ENCODE measurements around the gene PCDHGA1. TPM values are rescaled to one million over a fixed set of nuclear protein-coding genes. Genes with fewer than 3 reads are reported as not detected.
"Not testable (repeated sequence)": the region's sequence is repeated elsewhere in the genome, so short reads cannot be mapped to it uniquely, and the experiment has no call there.

Gene PCDHGA1
- total RNA-seq, result 0.13 TPM in 1 of 2 replicates, not detected in the other
- long read RNA-seq, result 0 reads

- no peak for TF ChIP-seq CTCF (IDR thresholded peaks at IDR 0.05)
These were observed at the start of gene PCDHGA1 for GRCh38 chr5:141330299-141331080. Gene PCDHGA1, plus strand, starts transcription at chr5:141330514.

DNA sequence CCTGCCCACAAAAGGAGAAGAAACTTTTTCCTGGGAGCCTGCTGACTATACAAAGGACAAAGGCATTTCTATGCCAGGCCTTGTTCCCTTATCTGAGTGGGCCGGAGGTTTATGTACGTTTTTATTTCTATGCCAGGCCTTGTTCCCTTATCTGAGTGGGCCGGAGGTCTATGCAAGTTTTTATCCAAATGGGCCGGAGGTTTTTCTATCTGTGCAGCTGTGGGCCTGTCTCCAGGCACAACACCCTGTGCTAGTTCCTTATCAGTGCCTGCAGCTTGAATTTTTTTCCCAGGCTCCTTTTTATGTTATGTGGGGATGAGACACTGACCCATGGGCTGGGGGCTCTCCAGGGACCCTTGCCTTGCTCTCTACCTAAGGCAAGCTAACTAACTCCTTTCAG lies 31.9 kb upstream of the PCDHGA1 start:
- no peak overlapping the region for H3K4me3 Mint-ChIP-seq (ENCODE audit: unreplicated experiment)
- H3K27me3 Mint-ChIP-seq (ENCODE audit: unreplicated experiment), result no peaks in the 10 kb centered on the region
- peaks cover 49% of the 10 kb centered on the region for H3K9me3 Mint-ChIP-seq (ENCODE audit: unreplicated experiment)
- TF ChIP-seq CTCF (IDR thresholded peaks at IDR 0.05), result no peak
- no peak overlapping the region for H3K27ac Mint-ChIP-seq (ENCODE audit: unreplicated experiment)
- H3K4me1 Mint-ChIP-seq (ENCODE audit: unreplicated experiment), result no peaks in the 10 kb centered on the region
- H3K36me3 Mint-ChIP-seq (ENCODE audit: unreplicated experiment), result peaks cover 14% of the 10 kb centered on the region
- DNase-seq (ENCODE audit: extremely low spot score, unreplicated experiment), result no peak

More at GRCh38 chr5:141330299-141331080, at the start of gene PCDHGA1:
- Mint-ChIP-seq H3K27ac (ENCODE audit: unreplicated experiment) (no peak within 1 kb of the TSS), H3K36me3 (ENCODE audit: unreplicated experiment) (no peaks in the 10 kb centered on the region), H3K4me1 (ENCODE audit: unreplicated experiment) (no peaks in the 10 kb centered on the region), H3K9me3 (ENCODE audit: unreplicated experiment) (peaks cover 30% of the 10 kb centered on the region), H3K27me3 (ENCODE audit: unreplicated experiment) (peaks cover 1% of the 10 kb centered on the region), H3K4me3 (ENCODE audit: unreplicated experiment) (no peak within 1 kb of the TSS)
- no peak for DNase-seq (ENCODE audit: extremely low spot score, unreplicated experiment)

GRCh38 chr5:141303756-141304155 lies 26.6 kb upstream of the PCDHGA1 start, which contains the start of gene SLC25A2:
Gene SLC25A2, minus strand, starts transcription at chr5:141304049. Its CDS starts 184 bp downstream, at chr5:141303865.
- Mint-ChIP-seq H3K4me1 (ENCODE audit: unreplicated experiment) (no peaks in the 10 kb centered on the region), H3K27me3 (ENCODE audit: unreplicated experiment) (no peaks in the 10 kb centered on the region), H3K27ac (ENCODE audit: unreplicated experiment) (no peak within 1 kb of the TSS), H3K9me3 (ENCODE audit: unreplicated experiment) (peaks cover 32% of the 10 kb centered on the region), H3K4me3 (ENCODE audit: unreplicated experiment) (no peak within 1 kb of the TSS), H3K36me3 (ENCODE audit: unreplicated experiment) (peaks cover 19% of the 10 kb centered on the region)
- DNase-seq (ENCODE audit: extremely low spot score, unreplicated experiment), result no peak
- TF ChIP-seq CTCF (IDR thresholded peaks at IDR 0.05), result no peak

DNA sequence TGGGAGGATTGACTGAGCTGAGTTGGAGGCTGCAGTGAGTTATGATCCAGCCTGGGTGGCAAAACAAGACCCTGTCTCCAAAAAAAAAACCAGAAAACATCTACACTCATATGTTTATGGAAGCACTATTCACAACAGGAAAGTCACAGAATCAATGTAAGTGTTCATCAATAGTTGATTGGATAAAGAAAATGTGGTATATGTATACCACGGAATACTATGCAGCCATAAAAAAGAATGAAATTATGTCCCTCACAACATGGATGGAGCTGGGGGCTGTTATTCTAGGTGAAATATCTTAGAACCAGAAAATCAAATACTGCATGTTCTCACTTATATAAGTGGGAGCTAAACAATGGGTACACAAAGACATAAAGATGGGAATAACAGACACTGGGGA lies 23.7 kb upstream of the PCDHGA1 start:
- no peaks in the 10 kb centered on the region for H3K4me1 Mint-ChIP-seq (ENCODE audit: unreplicated experiment)
- H3K9me3 Mint-ChIP-seq (ENCODE audit: unreplicated experiment), result peaks cover 35% of the 10 kb centered on the region
- H3K27ac Mint-ChIP-seq (ENCODE audit: unreplicated experiment), result no peak overlapping the region
- DNase-seq (ENCODE audit: extremely low spot score, unreplicated experiment), result no peak
- no peak for TF ChIP-seq CTCF (IDR thresholded peaks at IDR 0.05)
- peaks cover 33% of the 10 kb centered on the region for H3K36me3 Mint-ChIP-seq (ENCODE audit: unreplicated experiment)
- H3K4me3 Mint-ChIP-seq (ENCODE audit: unreplicated experiment), result no peak overlapping the region
- H3K27me3 Mint-ChIP-seq (ENCODE audit: unreplicated experiment), result no peaks in the 10 kb centered on the region

- Mint-ChIP-seq H3K4me3 (ENCODE audit: unreplicated experiment) (no peak overlapping the region), H3K27me3 (ENCODE audit: unreplicated experiment) (no peaks in the 10 kb centered on the region), H3K36me3 (ENCODE audit: unreplicated experiment) (peaks cover 81% of the 10 kb centered on the region), H3K9me3 (ENCODE audit: unreplicated experiment) (peaks cover 55% of the 10 kb centered on the region), H3K4me1 (ENCODE audit: unreplicated experiment) (peaks cover 1% of the 10 kb centered on the region), H3K27ac (ENCODE audit: unreplicated experiment) (no peak overlapping the region)
- no peak for DNase-seq (ENCODE audit: extremely low spot score, unreplicated experiment)
- TF ChIP-seq CTCF (IDR thresholded peaks at IDR 0.05), result no peak
These were observed 16.6 kb upstream of the PCDHGA1 start for GRCh38 chr5:141313711-141314110.

- H3K27me3 Mint-ChIP-seq (ENCODE audit: unreplicated experiment); H3K4me3 Mint-ChIP-seq (ENCODE audit: unreplicated experiment); H3K27ac Mint-ChIP-seq (ENCODE audit: unreplicated experiment); DNase-seq (ENCODE audit: extremely low spot score, unreplicated experiment): not testable (repeated sequence)
- H3K4me1 Mint-ChIP-seq (ENCODE audit: unreplicated experiment), result peaks cover 12% of the 10 kb centered on the region
- peaks cover 88% of the 10 kb centered on the region for H3K36me3 Mint-ChIP-seq (ENCODE audit: unreplicated experiment)
- H3K9me3 Mint-ChIP-seq (ENCODE audit: unreplicated experiment), result peaks cover 62% of the 10 kb centered on the region
These were observed 13.4 kb upstream of the PCDHGA1 start for GRCh38 chr5:141316963-141317362.

Measured in osteocyte (in vitro differentiated cells).